ENCODE results near the gene DOCK1. TPM values are rescaled to one million over a fixed set of nuclear protein-coding genes. Genes with fewer than 3 reads are reported as not detected.

The DOCK1 gene
- total RNA-seq, 2 donors from 2014 or later: 34.3 to 44.1 TPM

DNA sequence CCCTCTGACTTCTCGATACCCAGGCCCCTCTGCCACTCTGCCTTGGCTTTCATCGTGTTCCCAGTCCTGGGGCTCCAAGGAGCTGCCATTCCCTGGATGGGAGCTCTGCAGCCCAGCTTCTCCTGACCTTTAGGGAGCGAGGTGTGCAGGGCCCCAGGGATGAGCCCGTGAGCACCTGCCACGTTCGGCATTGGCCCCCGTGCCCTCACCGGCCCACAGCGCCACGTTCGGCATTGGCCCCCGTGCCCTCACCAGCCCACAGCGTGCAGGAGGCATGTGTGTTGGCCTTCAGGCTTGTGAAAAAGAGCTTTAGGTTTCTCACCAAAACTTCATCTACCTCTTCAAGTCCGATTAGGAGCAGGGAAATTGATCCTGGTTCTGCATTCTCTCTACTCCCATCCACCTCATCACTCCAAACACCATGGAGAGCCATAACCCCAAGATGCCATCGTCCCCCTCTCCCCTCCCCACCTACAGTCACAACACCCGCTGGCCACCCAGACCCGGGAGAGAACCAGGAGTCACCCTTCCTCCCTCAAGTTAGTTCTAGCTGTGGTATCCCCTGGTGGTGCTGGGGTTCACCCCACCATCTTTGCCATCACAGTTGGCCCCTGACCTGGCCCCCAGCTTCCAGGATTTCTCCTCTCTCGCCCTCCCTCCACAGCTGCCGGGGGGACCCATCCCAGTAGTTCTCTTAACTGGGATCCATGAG, 524.5 kb downstream of the DOCK1 start:
- WGBS, 2 donors: 86 to 91% methylated on average over 19 of the region's 19 CpGs
- DNase-seq (no peak), ATAC-seq (no peak)
- Histone ChIP-seq H3K4me1 (no peaks in the 10 kb centered on the region), H3K9me3 (no peaks in the 10 kb centered on the region), H3K27me3 (no peaks in the 10 kb centered on the region), H3K4me3 (no peak overlapping the region), H3K36me3 (replicated peaks in 1 of 2; ENCODE audit: insufficient read depth in 1 of 2, low read depth in 2 of 2) (peaks cover 0 to 4% of the 10 kb centered on the region in 2 donors), H3K27ac (no peak overlapping the region)
- intact Hi-C loops (cut with DNase I): no loop called here
- TF ChIP-seq CTCF (IDR thresholded peaks at IDR 0.05): no peak
- TF ChIP-seq POLR2A (IDR thresholded peaks at IDR 0.05): no peak

DNA sequence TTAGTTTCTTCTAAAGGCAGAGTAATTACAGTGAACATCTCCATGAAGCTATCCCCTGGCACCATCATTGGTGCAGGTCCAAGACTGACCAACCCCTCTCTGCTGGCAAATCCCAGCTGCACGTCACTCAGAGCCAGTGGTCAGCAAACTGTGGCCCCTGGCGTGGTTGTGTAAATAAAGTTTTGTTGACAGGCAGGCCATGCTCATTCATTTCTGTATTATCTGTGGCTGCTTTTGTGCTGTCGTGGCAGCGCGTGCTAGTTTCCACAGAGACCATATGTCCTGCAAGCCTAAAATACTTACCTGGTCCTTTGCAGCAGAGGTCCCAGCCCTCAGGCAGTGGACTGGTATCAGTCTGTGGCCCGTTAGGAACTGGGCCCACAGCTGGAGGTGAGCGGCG, 526.3 kb downstream of the DOCK1 start:
- Histone ChIP-seq H3K4me3 (no peak overlapping the region), H3K27ac (no peak overlapping the region), H3K9me3 (no peaks in the 10 kb centered on the region), H3K36me3 (replicated peaks in 1 of 2; ENCODE audit: insufficient read depth in 1 of 2, low read depth in 2 of 2) (peaks cover 0 to 2% of the 10 kb centered on the region in 2 donors), H3K4me1 (no peaks in the 10 kb centered on the region), H3K27me3 (no peaks in the 10 kb centered on the region)
- DNase-seq (no peak), ATAC-seq (no peak)
- intact Hi-C loops (cut with DNase I): no loop called here
- 97 to 100% methylated on average over 7 to 8 of the region's 8 CpGs for WGBS, 2 donors
- TF ChIP-seq POLR2A (IDR thresholded peaks at IDR 0.05) (no peak), CTCF (IDR thresholded peaks at IDR 0.05) (no peak)

DNA sequence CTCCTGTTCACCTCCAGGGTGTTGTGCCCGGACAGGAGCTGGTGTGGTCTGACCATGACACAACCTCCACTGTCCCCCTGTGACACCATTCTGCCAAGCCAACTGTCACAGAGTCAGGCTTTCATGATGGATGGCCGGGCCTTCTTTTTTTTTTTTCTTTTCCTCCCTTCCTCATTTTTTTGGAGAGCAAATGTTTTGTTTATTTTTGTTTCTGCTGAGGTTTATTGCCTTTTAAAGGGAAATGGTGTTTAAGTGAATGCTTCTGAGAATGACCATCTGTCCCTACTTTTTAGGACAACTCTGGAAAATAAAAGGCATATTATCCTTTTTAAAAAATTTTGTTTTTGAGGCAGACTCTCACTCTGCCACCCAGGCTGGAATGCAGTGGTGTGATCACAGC, 528.8 kb downstream of the DOCK1 start:
- no peaks in the 10 kb centered on the region for H3K27me3 ChIP-seq
- intact Hi-C loops (cut with DNase I): no loop called here
- peaks cover 0 to 5% of the 10 kb centered on the region in 2 donors for H3K36me3 ChIP-seq (replicated peaks in 1 of 2; ENCODE audit: insufficient read depth in 1 of 2, low read depth in 2 of 2)
- WGBS, 2 donors: 76 to 79% methylated on average over 2 of the region's 2 CpGs
- H3K27ac ChIP-seq: no peak overlapping the region
- no peaks in the 10 kb centered on the region for H3K9me3 ChIP-seq
- no peak for ATAC-seq
- TF ChIP-seq CTCF (IDR thresholded peaks at IDR 0.05): no peak
- no peak for TF ChIP-seq POLR2A (IDR thresholded peaks at IDR 0.05)
- no peak for DNase-seq
- no peak overlapping the region for H3K4me3 ChIP-seq
- H3K4me1 ChIP-seq: no peaks in the 10 kb centered on the region

DNA sequence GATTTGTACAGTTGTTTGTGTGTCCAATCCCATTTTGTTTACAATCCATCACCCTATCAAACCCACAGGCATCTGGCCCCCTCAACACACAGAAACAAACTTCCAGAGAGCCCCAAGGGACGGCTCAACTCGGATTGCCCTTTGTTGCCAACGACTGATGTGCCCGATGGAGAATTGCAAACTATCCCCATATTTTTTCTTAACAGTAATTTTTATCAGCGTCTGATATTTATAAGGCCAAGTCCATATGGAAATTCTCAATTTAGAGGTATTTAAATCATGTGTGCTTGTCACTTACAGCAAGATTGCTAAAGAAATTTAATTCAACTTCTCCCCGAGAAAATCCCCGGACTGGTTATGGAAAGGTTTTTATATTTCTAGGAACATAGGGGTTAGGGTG, 530.0 kb downstream of the DOCK1 start:
- Histone ChIP-seq H3K9me3 (no peaks in the 10 kb centered on the region), H3K27me3 (no peaks in the 10 kb centered on the region), H3K4me1 (no peaks in the 10 kb centered on the region), H3K36me3 (replicated peaks in 1 of 2; ENCODE audit: insufficient read depth in 1 of 2, low read depth in 2 of 2) (peaks cover 0 to 5% of the 10 kb centered on the region in 2 donors), H3K4me3 (no peak overlapping the region), H3K27ac (no peak overlapping the region)
- intact Hi-C loops (cut with DNase I): no loop called here
- no peak for TF ChIP-seq CTCF (IDR thresholded peaks at IDR 0.05)
- TF ChIP-seq POLR2A (IDR thresholded peaks at IDR 0.05): no peak
- no peak for ATAC-seq
- DNase-seq: no peak
- WGBS, 2 donors: 85 to 90% methylated on average over 7 of the region's 7 CpGs

- DNase-seq: no peak
- WGBS, 2 donors: 77 to 87% methylated on average over 10 to 11 of the region's 11 CpGs
- no peak overlapping the region for H3K27ac ChIP-seq
Observed at GRCh38 chr10:127440371-127440770, 535.1 kb downstream of the DOCK1 start.

More at GRCh38 chr10:127440371-127440770, 535.1 kb downstream of the DOCK1 start:
- no peaks in the 10 kb centered on the region for H3K9me3 ChIP-seq
- peaks cover 6 to 10% of the 10 kb centered on the region in 2 donors for H3K36me3 ChIP-seq (replicated peaks in 1 of 2; ENCODE audit: insufficient read depth in 1 of 2, low read depth in 2 of 2)
- no peak for ATAC-seq
- H3K4me3 ChIP-seq: no peak overlapping the region
- intact Hi-C loops (cut with DNase I): no loop called here
- no peak for TF ChIP-seq POLR2A (IDR thresholded peaks at IDR 0.05)
- TF ChIP-seq CTCF (IDR thresholded peaks at IDR 0.05): no peak
- peaks cover 6% of the 10 kb centered on the region for H3K4me1 ChIP-seq
- no peaks in the 10 kb centered on the region for H3K27me3 ChIP-seq
